ENCODE data around the gene MFSD2A.

DNA sequence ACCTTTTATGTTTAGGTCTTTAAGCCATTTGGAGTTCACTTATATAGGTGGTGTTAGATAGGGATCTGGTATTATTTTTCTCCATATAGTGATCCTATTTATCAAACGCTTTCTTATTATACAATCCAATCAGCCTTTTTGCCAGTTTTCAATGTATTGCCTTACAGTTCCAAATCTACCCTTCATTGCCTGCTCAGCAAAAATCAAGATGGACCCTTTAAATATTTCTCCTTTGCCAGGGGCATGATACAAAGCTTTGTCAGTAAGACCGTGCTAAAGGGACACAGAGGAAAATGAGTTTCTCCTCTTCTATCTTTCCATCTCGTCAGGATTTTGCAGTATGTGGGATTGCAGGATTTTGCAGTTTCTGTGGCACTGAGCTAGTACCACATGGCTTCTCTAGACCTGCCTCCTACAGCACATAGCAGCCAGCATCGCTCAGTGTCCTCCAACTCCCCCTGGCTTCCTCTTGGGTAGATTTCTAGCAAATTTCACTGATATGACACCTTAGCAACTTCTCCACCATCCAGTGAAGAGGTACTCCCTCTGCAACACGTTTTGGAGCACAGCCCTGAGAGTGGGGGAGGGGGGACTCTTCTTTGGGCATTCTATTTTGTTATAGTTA, 63.1 kb downstream of the MFSD2A start:
- TF ChIP-seq CTCF (IDR thresholded peaks at IDR 0.05) (no peak), EP300 (IDR thresholded peaks at IDR 0.05) (no peak)

Measured in stomach (tissue), 4 donors.